Natural killer cell (primary cell): ENCODE measurements around the gene CEP170B. TPM values are rescaled to one million over a fixed set of nuclear protein-coding genes. Genes with fewer than 3 reads are reported as not detected.
A peak's percentile ranks its signal among the peaks of the same experiment; 100 is the strongest.

Source experiments
- ATAC-seq, 3 donors: fragments of 150-1000 bp in 2 of 3; fragments of 200-7000 bp in 1 of 3; cut with Tn5 transposase; 1 replicate in 1 of 3; 2 replicates in 2 of 3; pipeline ENCODE4 v1.10.0; 2021; ENCODE audit warnings: mild to moderate bottlenecking in 2 of 3, moderate library complexity in 2 of 3
- DNase-seq, 2 donors: peaks; one replicate each; pipeline versions ENCODE4 v3.0.0 to v3.0.0-alpha.2; 2013 to 2021; ENCODE audit warnings: mixed read lengths in 1 of 2
- H3K27ac ChIP-seq: one replicate; pipeline ENCODE4 v1.5.1; 2013; ENCODE audit warnings: mild to moderate bottlenecking, low read length
- H3K27me3 ChIP-seq: one replicate; pipeline ENCODE4 v1.6.1; 2013; ENCODE audit warnings: low read length; ENCODE audit not compliant: control insufficient read depth, insufficient read depth
- H3K36me3 ChIP-seq: one replicate; pipeline ENCODE4 v1.6.1; 2013; ENCODE audit warnings: low read length; ENCODE audit not compliant: control insufficient read depth, insufficient read depth
- H3K4me1 ChIP-seq: one replicate; pipeline ENCODE4 v1.6.1; 2013; ENCODE audit warnings: low read length; ENCODE audit not compliant: control insufficient read depth, insufficient read depth
- H3K4me3 ChIP-seq: one replicate; pipeline ENCODE4 v1.5.1; 2013; ENCODE audit warnings: low read length
- H3K9me3 ChIP-seq: one replicate; pipeline ENCODE4 v1.6.1; 2013; ENCODE audit warnings: low read length; ENCODE audit not compliant: control insufficient read depth, insufficient read depth
- H3K27ac Mint-ChIP-seq, 2 donors: one replicate each; pipeline ENCODE4 v1.8.0; 2022; ENCODE audit warnings: mild to moderate bottlenecking in 2 of 2, mixed read lengths in 2 of 2, moderate library complexity in 1 of 2
- H3K27me3 Mint-ChIP-seq, 2 donors: one replicate each; pipeline ENCODE4 v1.8.0; 2022; ENCODE audit warnings: low read depth in 2 of 2, mixed read lengths in 2 of 2
- H3K36me3 Mint-ChIP-seq: one replicate; pipeline ENCODE4 v1.8.0; 2022; ENCODE audit warnings: mixed read lengths
- H3K4me1 Mint-ChIP-seq, 2 donors: one replicate each; pipeline ENCODE4 v1.8.0; 2022; ENCODE audit warnings: mixed read lengths in 2 of 2
- H3K4me3 Mint-ChIP-seq: one replicate; pipeline ENCODE4 v1.8.0; 2022; ENCODE audit warnings: mild to moderate bottlenecking, moderate library complexity, mixed read lengths
- H3K9me3 Mint-ChIP-seq, 2 donors: one replicate each; pipeline ENCODE4 v1.8.0; 2022; ENCODE audit warnings: mixed read lengths in 2 of 2
- CTCF ChIP-seq: fragments of 200-600 bp; IDR thresholded peaks from one replicate; pipeline ENCODE4 v1.8.0; 2022; ENCODE audit warnings: antibody characterized with exemption
- WGBS: methylation state at CpG from one replicate; pipeline ENCODE4 v1.1.7; 2013; ENCODE audit warnings: missing lambda C conversion rate; ENCODE audit not compliant: insufficient coverage; 5-methylcytosine and 5-hydroxymethylcytosine counted together
- intact Hi-C: fragments of 100-400 bp; cut with micrococcal nuclease; formaldehyde crosslinking; loops from one replicate; pipeline ENCODE4 v1.14.2; 2022
- total RNA-seq, 4 donors: library from RNA; stranded (reverse); fragments of 120-200 nt in 1 of 4; gene quantifications; one replicate each; pipeline versions ENCODE4 v1.2.3 to v1.2.4, GENCODE V29; 2013 to 2022

The CEP170B gene
- total RNA-seq, 3 donors from 2014 or later (not counting 1 experiment from before 2014, with no cell fraction given): 0.24 to 0.72 (median 0.30) TPM

GRCh38 chr14:104924421-104925213 lies 59.5 kb downstream of the CEP170B start, which contains the start of gene PLD4:
PLD4 (plus strand) TSS chr14:104924879; CDS start chr14:104927141, 2,262 bp downstream.
- TF ChIP-seq CTCF: no peak
- Mint-ChIP-seq H3K27ac (no peak within 1 kb of the TSS), H3K4me1 (no peaks in the 10 kb centered on the region), H3K9me3 (no peaks in the 10 kb centered on the region), H3K36me3 (no peaks in the 10 kb centered on the region), H3K27me3 (peaks cover 2 to 6% of the 10 kb centered on the region in 2 donors), H3K4me3 (no peak within 1 kb of the TSS)
- peak within 1 kb of the TSS; percentile 35 for H3K4me3 ChIP-seq
- no peaks in the 10 kb centered on the region for H3K9me3 ChIP-seq
- H3K27me3 ChIP-seq: no peaks in the 10 kb centered on the region
- H3K36me3 ChIP-seq: no peaks in the 10 kb centered on the region
- intact Hi-C loops: no loop called here
- ATAC-seq (no peak), DNase-seq (no peak)
- peak within 1 kb of the TSS; percentile 11 for H3K27ac ChIP-seq
- peaks cover 47% of the 10 kb centered on the region for H3K4me1 ChIP-seq
- 41% methylated on average over 14 of the region's 14 CpGs for WGBS

- TF ChIP-seq CTCF: no peak
- Mint-ChIP-seq H3K4me3 (no peak overlapping the region), H3K27me3 (peaks cover 0 to 6% of the 10 kb centered on the region in 2 donors), H3K36me3 (no peaks in the 10 kb centered on the region), H3K4me1 (no peaks in the 10 kb centered on the region), H3K27ac (no peak overlapping the region), H3K9me3 (no peaks in the 10 kb centered on the region)
- intact Hi-C loops: no loop called here
- H3K27me3 ChIP-seq: no peaks in the 10 kb centered on the region
- WGBS: 50% methylated on average over 10 of the region's 10 CpGs
- peaks cover 47% of the 10 kb centered on the region for H3K4me1 ChIP-seq
- H3K9me3 ChIP-seq: no peaks in the 10 kb centered on the region
- H3K4me3 ChIP-seq: peak overlapping the region; percentile 35
- H3K27ac ChIP-seq: no peak overlapping the region
- H3K36me3 ChIP-seq: no peaks in the 10 kb centered on the region
- ATAC-seq: no peak
- DNase-seq: no peak
These were observed 60.3 kb downstream of the CEP170B start for GRCh38 chr14:104925214-104925854.

GRCh38 chr14:104925855-104926609 lies 61.0 kb downstream of the CEP170B start:
- TF ChIP-seq CTCF: no peak
- no peak for DNase-seq
- H3K9me3 Mint-ChIP-seq: no peaks in the 10 kb centered on the region
- Histone ChIP-seq H3K9me3 (no peaks in the 10 kb centered on the region), H3K4me1 (peaks cover 47% of the 10 kb centered on the region), H3K4me3 (peak overlapping the region; percentile 35), H3K36me3 (no peaks in the 10 kb centered on the region), H3K27me3 (no peaks in the 10 kb centered on the region), H3K27ac (peak overlapping the region; percentile 30)
- no peaks in the 10 kb centered on the region for H3K36me3 Mint-ChIP-seq
- no peaks in the 10 kb centered on the region for H3K4me1 Mint-ChIP-seq
- peaks cover 0 to 6% of the 10 kb centered on the region in 2 donors for H3K27me3 Mint-ChIP-seq
- no peak overlapping the region for H3K27ac Mint-ChIP-seq
- no peak overlapping the region for H3K4me3 Mint-ChIP-seq
- ATAC-seq: no peak
- intact Hi-C loops: no loop called here
- WGBS: 62% methylated on average over 15 of the region's 15 CpGs
